GF-D8 (cell line): ENCODE results near the gene RHBDL1.

ENCODE experiments used
- DNase-seq: peaks from one replicate; lab custom pipeline; 2025; lab: John Stamatoyannopoulos, UW

The RHBDL1 gene

GRCh38 chr16:706189-707061 is 31.0 kb downstream of the RHBDL1 start:
- DNase-seq: no peak

- no peak for DNase-seq
These were observed 31.6 kb downstream of the RHBDL1 start for GRCh38 chr16:707062-707538.

- DNase-seq: no peak
These were observed 32.5 kb downstream of the RHBDL1 start for GRCh38 chr16:708019-708418.

GRCh38 chr16:708959-709358 is 33.5 kb downstream of the RHBDL1 start:
- DNase-seq: no peak

- no peak for DNase-seq
These were observed 34.4 kb downstream of the RHBDL1 start for GRCh38 chr16:709566-710499.

- DNase-seq: no peak
These were observed 35.1 kb downstream of the RHBDL1 start for GRCh38 chr16:710500-711075.

GRCh38 chr16:711084-711483 is 35.6 kb downstream of the RHBDL1 start:
- no peak for DNase-seq

- DNase-seq: peak; percentile 5
These were observed 36.3 kb downstream of the RHBDL1 start for GRCh38 chr16:711548-712320.

GRCh38 chr16:712740-713250 is 37.3 kb downstream of the RHBDL1 start:
- DNase-seq: peak; percentile 17

- no peak for DNase-seq
These were observed 38.6 kb downstream of the RHBDL1 start for GRCh38 chr16:714079-714478.

GRCh38 chr16:714558-715476 is 39.3 kb downstream of the RHBDL1 start, which contains the start of gene METRN:
Gene METRN, plus strand, starts transcription at chr16:715118. Its CDS starts 172 bp downstream, at chr16:715290.
- peak; percentile 63 for DNase-seq

GRCh38 chr16:715477-716199 is 40.2 kb downstream of the RHBDL1 start:
- DNase-seq: no peak

GRCh38 chr16:716200-716568 is 40.7 kb downstream of the RHBDL1 start:
- DNase-seq: no peak

GRCh38 chr16:716768-717325 is 41.4 kb downstream of the RHBDL1 start:
- no peak for DNase-seq

GRCh38 chr16:717450-718245 is 42.2 kb downstream of the RHBDL1 start:
- DNase-seq: no peak

- DNase-seq: no peak
These were observed 42.9 kb downstream of the RHBDL1 start for GRCh38 chr16:718389-718788.

GRCh38 chr16:718922-719321 is 43.5 kb downstream of the RHBDL1 start:
- no peak for DNase-seq

- no peak for DNase-seq
These were observed 44.5 kb downstream of the RHBDL1 start for GRCh38 chr16:719815-720446.
